GM21360 (cell line): ENCODE data around the gene CCSER1.
"Not testable (repeated sequence)": the region's sequence is repeated elsewhere in the genome, so short reads cannot be mapped to it uniquely, and the experiment has no call there.

ENCODE experiments used
- ATAC-seq: cut with Tn5 transposase; IDR thresholded peaks from one replicate; pipeline ENCODE4 v1.9.1; 2021; ENCODE audit warnings: mild to moderate bottlenecking, moderate library complexity; ENCODE audit not compliant: unreplicated experiment

CCSER1 gene

GRCh38 chr4:90425893-90426292 is 298.7 kb downstream of the CCSER1 start:
- ATAC-seq = no peak

GRCh38 chr4:90438522-90438921 is 311.3 kb downstream of the CCSER1 start:
- ATAC-seq = no peak

- no peak for ATAC-seq
Measured at GRCh38 chr4:90441770-90442169, 314.6 kb downstream of the CCSER1 start.

- no peak for ATAC-seq
Measured at GRCh38 chr4:90442619-90443018, 315.4 kb downstream of the CCSER1 start.

- ATAC-seq = no peak
Measured at GRCh38 chr4:90443231-90443630, 316.0 kb downstream of the CCSER1 start.

GRCh38 chr4:90444904-90445303 is 317.7 kb downstream of the CCSER1 start:
- ATAC-seq = no peak

- ATAC-seq = no peak
Measured at GRCh38 chr4:90445380-90445779, 318.2 kb downstream of the CCSER1 start.

GRCh38 chr4:90449626-90450025 is 322.4 kb downstream of the CCSER1 start:
- no peak for ATAC-seq

GRCh38 chr4:90456891-90457290 is 329.7 kb downstream of the CCSER1 start:
- no peak for ATAC-seq

- no peak for ATAC-seq
Measured at GRCh38 chr4:90457817-90458216, 330.6 kb downstream of the CCSER1 start.

GRCh38 chr4:90458576-90458975 is 331.4 kb downstream of the CCSER1 start:
- no peak for ATAC-seq

- ATAC-seq = no peak
Measured at GRCh38 chr4:90474484-90474883, 347.3 kb downstream of the CCSER1 start.

GRCh38 chr4:90476019-90476418 is 348.8 kb downstream of the CCSER1 start:
- ATAC-seq = no peak

GRCh38 chr4:90476586-90476985 is 349.4 kb downstream of the CCSER1 start:
- ATAC-seq = no peak

- ATAC-seq = not testable (repeated sequence)
Measured at GRCh38 chr4:90484894-90485293, 357.7 kb downstream of the CCSER1 start.

GRCh38 chr4:90486346-90486745 is 359.2 kb downstream of the CCSER1 start:
- no peak for ATAC-seq

GRCh38 chr4:90495211-90495610 is 368.0 kb downstream of the CCSER1 start:
- ATAC-seq = no peak

- ATAC-seq = no peak
Measured at GRCh38 chr4:90495936-90496335, 368.7 kb downstream of the CCSER1 start.

- no peak for ATAC-seq
Measured at GRCh38 chr4:90498175-90498574, 371.0 kb downstream of the CCSER1 start.

GRCh38 chr4:90503677-90504076 is 376.5 kb downstream of the CCSER1 start:
- no peak for ATAC-seq

- no peak for ATAC-seq
Measured at GRCh38 chr4:90515191-90515590, 388.0 kb downstream of the CCSER1 start.

GRCh38 chr4:90528551-90528950 is 401.4 kb downstream of the CCSER1 start:
- ATAC-seq = no peak

GRCh38 chr4:90536408-90536807 is 409.2 kb downstream of the CCSER1 start:
- ATAC-seq = no peak

GRCh38 chr4:90537491-90537890 is 410.3 kb downstream of the CCSER1 start:
- no peak for ATAC-seq
